ENCODE data around the gene SLC39A7. TPM values are rescaled to one million over a fixed set of nuclear protein-coding genes. Genes with fewer than 3 reads are reported as not detected.

Gene SLC39A7
- total RNA-seq, 2 donors from 2014 or later: 170 to 212 TPM

- H3K4me1 ChIP-seq: no peaks in the 10 kb centered on the region
- H3K9me3 ChIP-seq: no peaks in the 10 kb centered on the region
- H3K27ac ChIP-seq: no peak overlapping the region
- no peak for TF ChIP-seq CTCF (IDR thresholded peaks at IDR 0.05)
- H3K27me3 ChIP-seq: no peaks in the 10 kb centered on the region
- H3K4me3 ChIP-seq: no peak overlapping the region
- DNase-seq: no peak
- intact Hi-C loops (cut with DNase I): loop anchor here (5.0 kb wide), 1 partner anchor 87 kb away; no protein-coding TSS in a partner anchor
- H3K36me3 ChIP-seq: no peaks in the 10 kb centered on the region
- H3K9ac ChIP-seq (ENCODE audit: low read depth in 2 of 2, low read length in 2 of 2): no peak overlapping the region
Observed at GRCh38 chr6:33160096-33160495, 40.6 kb upstream of the SLC39A7 start.

- Histone ChIP-seq H3K4me3 (no peak overlapping the region), H3K36me3 (no peaks in the 10 kb centered on the region), H3K9me3 (no peaks in the 10 kb centered on the region), H3K4me1 (no peaks in the 10 kb centered on the region), H3K9ac (ENCODE audit: low read depth in 2 of 2, low read length in 2 of 2) (peak overlapping the region in 1 of 2 donors; percentile 64), H3K27ac (peak overlapping the region; percentile 19), H3K27me3 (no peaks in the 10 kb centered on the region)
- TF ChIP-seq CTCF (IDR thresholded peaks at IDR 0.05): no peak
- intact Hi-C loops (cut with DNase I): loop anchor here (5.0 kb wide), 1 partner anchor 86 kb away; no protein-coding TSS in a partner anchor
- DNase-seq: peak; percentile 87
Observed at GRCh38 chr6:33160728-33161344, 39.8 kb upstream of the SLC39A7 start.

- peak overlapping the region; percentile 19 for H3K27ac ChIP-seq
- intact Hi-C loops (cut with DNase I): loop anchor here (5.0 kb wide), 1 partner anchor 86 kb away; no protein-coding TSS in a partner anchor
- peak overlapping the region; percentile 49 to 64 for H3K9ac ChIP-seq (ENCODE audit: low read depth in 2 of 2, low read length in 2 of 2)
- H3K9me3 ChIP-seq: no peaks in the 10 kb centered on the region
- TF ChIP-seq CTCF (IDR thresholded peaks at IDR 0.05): peak; percentile 91
- H3K4me1 ChIP-seq: no peaks in the 10 kb centered on the region
- peak; percentile 85 for DNase-seq
- H3K4me3 ChIP-seq: peak overlapping the region; percentile 44
- no peaks in the 10 kb centered on the region for H3K27me3 ChIP-seq
- no peaks in the 10 kb centered on the region for H3K36me3 ChIP-seq
Observed at GRCh38 chr6:33161354-33162331, 39.0 kb upstream of the SLC39A7 start.

- H3K4me1 ChIP-seq: no peaks in the 10 kb centered on the region
- no peak overlapping the region for H3K9ac ChIP-seq (ENCODE audit: low read depth in 2 of 2, low read length in 2 of 2)
- H3K4me3 ChIP-seq: no peak overlapping the region
- no peak for DNase-seq
- intact Hi-C loops (cut with DNase I): loop anchor here (5.0 kb wide), 1 partner anchor 84 kb away; no protein-coding TSS in a partner anchor
- H3K36me3 ChIP-seq: no peaks in the 10 kb centered on the region
- H3K27me3 ChIP-seq: no peaks in the 10 kb centered on the region
- TF ChIP-seq CTCF (IDR thresholded peaks at IDR 0.05): no peak
- no peaks in the 10 kb centered on the region for H3K9me3 ChIP-seq
- no peak overlapping the region for H3K27ac ChIP-seq
Observed at GRCh38 chr6:33163540-33163939, 37.1 kb upstream of the SLC39A7 start.

GRCh38 chr6:33164176-33164575 is 36.5 kb upstream of the SLC39A7 start:
- Histone ChIP-seq H3K9me3 (no peaks in the 10 kb centered on the region), H3K4me3 (no peak overlapping the region), H3K36me3 (no peaks in the 10 kb centered on the region), H3K4me1 (no peaks in the 10 kb centered on the region), H3K9ac (ENCODE audit: low read depth in 2 of 2, low read length in 2 of 2) (no peak overlapping the region), H3K27ac (no peak overlapping the region), H3K27me3 (no peaks in the 10 kb centered on the region)
- no peak for DNase-seq
- no peak for TF ChIP-seq CTCF (IDR thresholded peaks at IDR 0.05)
- intact Hi-C loops (cut with DNase I): loop anchor here (5.0 kb wide), 1 partner anchor 83 kb away; no protein-coding TSS in a partner anchor
